Forelimb muscle (tissue), 1 donor: ENCODE results near the gene CYCS. TPM values are rescaled to one million over a fixed set of nuclear protein-coding genes. Genes with fewer than 3 reads are reported as not detected.

Experiments used
- polyA plus RNA-seq: library from polyadenylated mRNA; unstranded; fragments of 120-200 nt; gene quantifications from one replicate; pipeline ENCODE4 v1.2.1, GENCODE V29; 2013; ENCODE audit not compliant: insufficient read length

Gene CYCS
- polyA plus RNA-seq, 1 donor: 147 TPM

Other genes with a start within 250 kb of the CYCS start
- gene OSBPL3, start 145.1 kb downstream of the CYCS start, polyA plus RNA-seq: 3.5 TPM
- not detected for gene NPVF, start 103.2 kb upstream of the CYCS start, polyA plus RNA-seq